Fibroblast of lung (primary cell): Measurements from ENCODE around the gene C11orf86. TPM values are rescaled to one million over a fixed set of nuclear protein-coding genes. Genes with fewer than 3 reads are reported as not detected.
"Not testable (repeated sequence)": the region's sequence is repeated elsewhere in the genome, so short reads cannot be mapped to it uniquely, and the experiment has no call there.

ENCODE experiments used
- DNase-seq, 2 donors: peaks; one replicate each; pipeline versions ENCODE4 v3.0.0 to v3.0.0-alpha.2; 2010; ENCODE audit warnings: low read depth in 2 of 2
- H2AFZ ChIP-seq: 2 replicates; pipeline ENCODE4 v1.5.1; 2012; ENCODE audit warnings: low read length, control low read depth, inconsistent platforms
- H3K27ac ChIP-seq: 2 replicates; pipeline ENCODE4 v1.5.1; 2011; ENCODE audit warnings: low read length, control low read depth; ENCODE audit not compliant: insufficient read depth
- H3K27me3 ChIP-seq: 2 replicates; pipeline ENCODE4 v1.5.1; 2011; ENCODE audit warnings: mild to moderate bottlenecking, low read length; ENCODE audit not compliant: control insufficient read depth, insufficient read depth
- H3K36me3 ChIP-seq: 2 replicates; pipeline ENCODE4 v1.5.1; 2011; ENCODE audit warnings: low read length; ENCODE audit not compliant: control insufficient read depth, insufficient read depth
- H3K4me1 ChIP-seq: 2 replicates; pipeline ENCODE4 v1.5.1; 2011; ENCODE audit warnings: low read length; ENCODE audit not compliant: control insufficient read depth, insufficient read depth; ENCODE audit errors: extremely low read depth
- H3K4me2 ChIP-seq: 2 replicates; pipeline ENCODE4 v1.5.1; 2011; ENCODE audit warnings: low read length, control low read depth; ENCODE audit not compliant: insufficient read depth; ENCODE audit errors: extremely low read depth
- H3K4me3 ChIP-seq, 4 experiments: fragments of 200-600 bp in 1 of 4; sonication (generic) in 1 of 4; replicated peaks in 1 of 4; 2 replicates each; pipeline ENCODE4 v1.5.1; 2011 to 2016; ENCODE audit warnings: low read length in 4 of 4, low read depth in 3 of 4, mild to moderate bottlenecking in 3 of 4, control low read depth in 2 of 4, inconsistent platforms in 1 of 4, mixed read lengths in 1 of 4; ENCODE audit not compliant: insufficient read depth in 1 of 4; ENCODE audit errors: control extremely low read depth in 1 of 4
- H3K79me2 ChIP-seq: 2 replicates; pipeline ENCODE4 v1.5.1; 2012; ENCODE audit warnings: mild to moderate bottlenecking, low read length, inconsistent platforms; ENCODE audit not compliant: control insufficient read depth, insufficient read depth
- H3K9ac ChIP-seq: 2 replicates; pipeline ENCODE4 v1.5.1; 2011; ENCODE audit warnings: mild to moderate bottlenecking, low read length, control low read depth; ENCODE audit not compliant: insufficient read depth
- H3K9me3 ChIP-seq: 2 replicates; pipeline ENCODE4 v1.5.1; 2012; ENCODE audit warnings: low read depth, low read length; ENCODE audit not compliant: control insufficient read depth, insufficient read depth
- H4K20me1 ChIP-seq: 2 replicates; pipeline ENCODE4 v1.5.1; 2011; ENCODE audit warnings: low read length; ENCODE audit not compliant: control insufficient read depth, insufficient read depth; ENCODE audit errors: extremely low read depth
- CTCF ChIP-seq, 2 donors: IDR thresholded peaks in 1 of 2; conservative IDR thresholded peaks in 1 of 2; 1 replicate in 1 of 2; 2 replicates in 1 of 2; pipeline ENCODE4 v1.5.1; 2011 to 2012; ENCODE audit warnings: low read length in 2 of 2, control low read depth in 1 of 2, inconsistent platforms in 1 of 2, low read depth in 1 of 2, mild to moderate bottlenecking in 1 of 2
- EZH2 ChIP-seq: IDR thresholded peaks from 2 replicates; pipeline ENCODE4 v1.5.1; 2012; ENCODE audit warnings: low read length, control low read depth, mild to moderate bottlenecking; ENCODE audit errors: missing control alignments
- polyA plus RNA-seq, 2 donors: library from polyadenylated mRNA; depleted of rRNA in 1 of 2; stranded (reverse) in 1 of 2; unstranded in 1 of 2; fragments of >200 nt; gene quantifications; 2 replicates each; pipeline ENCODE4 v1.2.1, GENCODE V29; 2011 to 2012; ENCODE audit warnings: missing spikeins in 1 of 2
- total RNA-seq: library from RNA; depleted of rRNA; stranded (reverse); fragments of >200 nt; gene quantifications from 2 replicates; pipeline ENCODE4 v1.2.1, GENCODE V29; 2014

C11orf86 gene
- total and polyA plus RNA-seq, 2 donors (not counting 1 experiment from before 2014, with no cell fraction given): not detected

- Histone ChIP-seq H3K9me3 (no peaks in the 10 kb centered on the region), H3K4me3 (no peak overlapping the region), H3K4me1 (no peaks in the 10 kb centered on the region), H3K36me3 (no peaks in the 10 kb centered on the region), H3K4me2 (no peak overlapping the region), H3K27ac (no peak overlapping the region), H3K27me3 (no peaks in the 10 kb centered on the region), H3K79me2 (no peaks in the 10 kb centered on the region), H4K20me1 (no peaks in the 10 kb centered on the region), H2AFZ (no peak overlapping the region), H3K9ac (no peak overlapping the region)
- TF ChIP-seq EZH2: no peak
- TF ChIP-seq CTCF (conservative IDR thresholded peaks at IDR 0.05 in 1 of 2, IDR thresholded peaks at IDR 0.05 in 1 of 2; ENCODE audit: low read depth in 1 of 2, low read length in 2 of 2): no peak
- DNase-seq: no peak
Observed at GRCh38 chr11:67001332-67001731, 26.2 kb downstream of the C11orf86 start.

GRCh38 chr11:67002297-67002913 lies 27.3 kb downstream of the C11orf86 start:
- Histone ChIP-seq H3K79me2 (no peaks in the 10 kb centered on the region), H3K27ac (no peak overlapping the region), H3K27me3 (no peaks in the 10 kb centered on the region), H3K4me2 (no peak overlapping the region), H3K4me3 (no peak overlapping the region), H3K9me3 (no peaks in the 10 kb centered on the region), H3K9ac (no peak overlapping the region), H3K36me3 (no peaks in the 10 kb centered on the region), H2AFZ (no peak overlapping the region), H4K20me1 (no peaks in the 10 kb centered on the region), H3K4me1 (no peaks in the 10 kb centered on the region)
- TF ChIP-seq CTCF (conservative IDR thresholded peaks at IDR 0.05 in 1 of 2, IDR thresholded peaks at IDR 0.05 in 1 of 2; ENCODE audit: low read depth in 1 of 2, low read length in 2 of 2) (no peak), EZH2 (no peak)
- no peak for DNase-seq

GRCh38 chr11:67002921-67003411 lies 27.9 kb downstream of the C11orf86 start:
- no peak for DNase-seq
- Histone ChIP-seq H3K27ac (no peak overlapping the region), H3K27me3 (no peaks in the 10 kb centered on the region), H3K4me1 (no peaks in the 10 kb centered on the region), H2AFZ (no peak overlapping the region), H3K9ac (no peak overlapping the region), H3K36me3 (no peaks in the 10 kb centered on the region), H3K9me3 (no peaks in the 10 kb centered on the region), H3K4me2 (no peak overlapping the region), H4K20me1 (no peaks in the 10 kb centered on the region), H3K79me2 (no peaks in the 10 kb centered on the region), H3K4me3 (no peak overlapping the region)
- no peak for TF ChIP-seq CTCF (conservative IDR thresholded peaks at IDR 0.05 in 1 of 2, IDR thresholded peaks at IDR 0.05 in 1 of 2; ENCODE audit: low read depth in 1 of 2, low read length in 2 of 2)
- no peak for TF ChIP-seq EZH2

- not testable (repeated sequence) for H3K4me1 ChIP-seq, H3K4me2 ChIP-seq, H2AFZ ChIP-seq, H3K36me3 ChIP-seq, H3K9me3 ChIP-seq, H3K27me3 ChIP-seq, H3K79me2 ChIP-seq, H4K20me1 ChIP-seq, H3K27ac ChIP-seq, DNase-seq, H3K9ac ChIP-seq, H3K4me3 ChIP-seq
Observed at GRCh38 chr11:67005200-67005599, 30.1 kb downstream of the C11orf86 start.
